Ovary (tissue), 9 donors: Measurements from ENCODE around the gene PSMD13. TPM values are rescaled to one million over a fixed set of nuclear protein-coding genes. Genes with fewer than 3 reads are reported as not detected.

Experiments used
- DNase-seq, 5 donors: peaks; one replicate each; pipeline ENCODE4 v3.0.0-alpha.2; 2019 to 2020
- H3K27ac ChIP-seq, 2 donors: fragments of 200-600 bp; one replicate each; pipeline versions ENCODE4 v1.5.1 to v1.8.0; 2019 to 2022
- H3K27me3 ChIP-seq: fragments of 200-600 bp; one replicate; pipeline ENCODE4 v1.8.0; 2022
- H3K36me3 ChIP-seq: fragments of 200-600 bp; sonication (generic); one replicate; pipeline ENCODE4 v1.5.1; 2019
- H3K4me1 ChIP-seq: one replicate; pipeline ENCODE4 v1.8.1; 2013; ENCODE audit warnings: mild to moderate bottlenecking, moderate library complexity; ENCODE audit not compliant: insufficient read depth
- H3K4me3 ChIP-seq: fragments of 200-600 bp; sonication (generic); one replicate; pipeline ENCODE4 v1.5.1; 2017
- H3K9me3 ChIP-seq, 2 donors: fragments of 200-600 bp in 1 of 2; sonication (generic) in 1 of 2; one replicate each; pipeline versions ENCODE4 v1.5.1 to v1.8.1; 2013 to 2019; ENCODE audit warnings: mild to moderate bottlenecking in 1 of 2, moderate library complexity in 1 of 2
- CTCF ChIP-seq, 3 donors: fragments of 450-650 bp in 2 of 3; fragments of 200-600 bp in 1 of 3; IDR thresholded peaks; one replicate each; pipeline versions ENCODE4 v1.5.1 to v1.8.0; 2016 to 2022; ENCODE audit warnings: antibody characterized with exemption in 3 of 3, mild to moderate bottlenecking in 1 of 3
- EP300 ChIP-seq: sonication (generic); formaldehyde crosslinking; IDR thresholded peaks from one replicate; pipeline ENCODE4 v1.6.1; 2017; ENCODE audit warnings: antibody characterized with exemption
- POLR2A ChIP-seq: fragments of 450-650 bp; IDR thresholded peaks from one replicate; pipeline ENCODE4 v1.6.1; 2017; ENCODE audit warnings: antibody characterized with exemption, mild to moderate bottlenecking, moderate library complexity
- WGBS, 3 donors: extraction: QIAGEN DNeasy Blood & Tissue Kit in 1 of 3; methylation state at CpG; one replicate each; pipeline versions ENCODE4 v1.1.5 to v1.1.7; 2013 to 2017; 5-methylcytosine and 5-hydroxymethylcytosine counted together
- intact Hi-C, 4 donors: fragments of 100-400 bp; cut with DNase I; formaldehyde crosslinking; loops; one replicate each; pipeline versions ENCODE4 v1.11.0 to v1.15.1; 2022 to 2023
- polyA plus RNA-seq, 2 donors: library from polyadenylated mRNA; stranded (reverse); fragments of 200-250 nt in 1 of 2; fragments of 350-450 nt in 1 of 2; fragmentation: Illumina TruSeq in 1 of 2; extraction: RNeasy Lipid Tissue Mini Kit (QIAGEN cat#74804) in 1 of 2; gene quantifications; one replicate each; pipeline ENCODE4 v1.2.3, GENCODE V29; 2013 to 2014
- total RNA-seq, 7 donors: library from RNA; depleted of rRNA in 2 of 7; stranded (reverse); fragments of >200 nt in 2 of 7; fragmentation: NEBNext Ultra II Directional in 3 of 7; extraction: Animal tissue kit (Norgen Biotek cat#: 25700) in 3 of 7; gene quantifications; one replicate each; pipeline versions ENCODE4 v1.1.0 to v1.2.4, GENCODE V29; 2016 to 2023
- donor health status: DM: no; HTN: no; CAD: no; lungs with moderate emphysema.
- donor health status: DM: no; HTN: no; CAD: no.
- donor health status: Bipolar disorder and iron deficiency.
- donor health status: DM: yes; HTN: yes; CAD: no.
- donor health status: DM: no; HTN: no; CAD: no.
- donor health status: DM: yes; HTN: yes; CAD: no.

The PSMD13 gene
- total and polyA plus RNA-seq, 9 donors = 66.2 to 88.9 (median 75.8) TPM

GRCh38 chr11:279966-280705, 43.4 kb downstream of the PSMD13 start:
- Histone ChIP-seq H3K36me3 (no peaks in the 10 kb centered on the region), H3K27ac (no peak overlapping the region), H3K9me3 (no peaks in the 10 kb centered on the region), H3K27me3 (peaks cover 5% of the 10 kb centered on the region), H3K4me1 (peaks cover 3% of the 10 kb centered on the region), H3K4me3 (no peak overlapping the region)
- 2 to 3% (median 3%) methylated on average over 72 to 85 of the region's 85 CpGs for WGBS, 3 donors
- DNase-seq = peak in 2 of 5 donors; percentile 11 to 42
- no peak for TF ChIP-seq EP300
- no peak for TF ChIP-seq CTCF (IDR thresholded peaks at IDR 0.05)
- TF ChIP-seq POLR2A = no peak
- intact Hi-C loops = loop anchor here in 1 of 4 donors (5.0 kb wide), 1 partner anchor 33 kb away; no protein-coding TSS in a partner anchor

- H3K27ac ChIP-seq = no peak overlapping the region
- no peaks in the 10 kb centered on the region for H3K36me3 ChIP-seq
- intact Hi-C loops = loop anchor here in 1 of 4 donors (5.0 kb wide), 1 partner anchor 34 kb away; no protein-coding TSS in a partner anchor
- H3K4me1 ChIP-seq = peaks cover 3% of the 10 kb centered on the region
- no peak overlapping the region for H3K4me3 ChIP-seq
- TF ChIP-seq POLR2A = no peak
- 6 to 15% (median 13%) methylated on average over 66 to 79 of the region's 79 CpGs for WGBS, 3 donors
- peaks cover 5% of the 10 kb centered on the region for H3K27me3 ChIP-seq
- no peaks in the 10 kb centered on the region for H3K9me3 ChIP-seq
- DNase-seq = peak in 1 of 5 donors; percentile 30
Measured at GRCh38 chr11:280706-281485, 44.1 kb downstream of the PSMD13 start.

GRCh38 chr11:281486-282161, 44.8 kb downstream of the PSMD13 start:
- WGBS, 3 donors = 32 to 38% (median 35%) methylated on average over 25 to 26 of the region's 26 CpGs
- TF ChIP-seq EP300 (no peak), CTCF (IDR thresholded peaks at IDR 0.05) (no peak), POLR2A (no peak)

GRCh38 chr11:282171-282570, 45.4 kb downstream of the PSMD13 start:
- no peak overlapping the region for H3K4me3 ChIP-seq
- WGBS, 3 donors = 54 to 62% (median 57%) methylated on average over 4 of the region's 4 CpGs
- H3K27me3 ChIP-seq = peaks cover 5% of the 10 kb centered on the region
- H3K36me3 ChIP-seq = no peaks in the 10 kb centered on the region
- peaks cover 3% of the 10 kb centered on the region for H3K4me1 ChIP-seq
- TF ChIP-seq CTCF (IDR thresholded peaks at IDR 0.05) = no peak
- no peak for TF ChIP-seq POLR2A
- no peak for TF ChIP-seq EP300
- DNase-seq = peak in 1 of 5 donors; percentile 19
- no peaks in the 10 kb centered on the region for H3K9me3 ChIP-seq
- intact Hi-C loops = loop anchor here in 1 of 4 donors (5.0 kb wide), 1 partner anchor 35 kb away; no protein-coding TSS in a partner anchor
- no peak overlapping the region for H3K27ac ChIP-seq

More at GRCh38 chr11:281486-282161, 44.8 kb downstream of the PSMD13 start:
- Histone ChIP-seq H3K27me3 (peaks cover 5% of the 10 kb centered on the region), H3K36me3 (no peaks in the 10 kb centered on the region), H3K4me1 (peaks cover 3% of the 10 kb centered on the region), H3K4me3 (no peak overlapping the region), H3K27ac (no peak overlapping the region), H3K9me3 (no peaks in the 10 kb centered on the region)
- intact Hi-C loops = loop anchor here in 1 of 4 donors (5.0 kb wide), 1 partner anchor 34 kb away; no protein-coding TSS in a partner anchor
- DNase-seq = peak in 1 of 5 donors; percentile 31
